ENCODE data around the gene NTSR1. TPM values are rescaled to one million over a fixed set of nuclear protein-coding genes. Genes with fewer than 3 reads are reported as not detected.

NTSR1 gene
- total and polyA plus RNA-seq, 2 of the 8 experiments (the other 6 are each of a cell fraction or from before 2014, with no cell fraction given) = 0.53 to 0.89 TPM

GRCh38 chr20:62741191-62741691 is 32.6 kb downstream of the NTSR1 start (continued):
- TF ChIP-seq USF2 (IDR thresholded peaks at IDR 0.05; ENCODE audit: low read length) (no peak), TEAD4 (IDR thresholded peaks at IDR 0.05; ENCODE audit: low read depth, low read length) (peak; percentile 88), YY1 (IDR thresholded peaks at IDR 0.05; ENCODE audit: low read depth, low read length) (0 out of 2 replicates have a peak, but pooled peaks have one; percentile 17), EGR1 (IDR thresholded peaks at IDR 0.05; ENCODE audit: borderline replicate concordance, low read depth, low read length) (no peak), RAD21 (IDR thresholded peaks at IDR 0.05 in 1 of 2, conservative IDR thresholded peaks at IDR 0.05 in 1 of 2; ENCODE audit: low read depth in 2 of 2, low read length in 2 of 2) (no peak), RNF2 (IDR thresholded peaks at IDR 0.05; ENCODE audit: borderline replicate concordance, low read depth, low read length, missing control alignments, poor library complexity, severe bottlenecking) (no peak), SIN3A (conservative IDR thresholded peaks at IDR 0.05 in 1 of 2, IDR thresholded peaks at IDR 0.05 in 1 of 2; ENCODE audit: low read depth in 1 of 2, low read length in 2 of 2) (peak; percentile 54 to 79; a peak in 2 of 4 replicates), SUZ12 (IDR thresholded peaks at IDR 0.05; ENCODE audit: low read length) (no peak), TBP (IDR thresholded peaks at IDR 0.05; ENCODE audit: low read depth, low read length) (no peak), FOSL1 (IDR thresholded peaks at IDR 0.05; ENCODE audit: insufficient read depth, low read depth, low read length) (no peak), CHD1 (IDR thresholded peaks at IDR 0.05; ENCODE audit: low read depth, low read length) (no peak), SP1 (IDR thresholded peaks at IDR 0.05; ENCODE audit: low read depth, low read length) (no peak), ASH2L (IDR thresholded peaks at IDR 0.05; ENCODE audit: low read length) (no peak), GTF2F1 (IDR thresholded peaks at IDR 0.05; ENCODE audit: borderline replicate concordance, low read depth, low read length) (no peak), SRF (IDR thresholded peaks at IDR 0.05; ENCODE audit: low read depth, low read length) (no peak), RBBP5 (IDR thresholded peaks at IDR 0.05; ENCODE audit: borderline replicate concordance, low read depth, low read length) (no peak), CBX8 (IDR thresholded peaks at IDR 0.05; ENCODE audit: borderline replicate concordance, low read depth, low read length) (no peak), POLR2A (IDR thresholded peaks at IDR 0.05; ENCODE audit: control extremely low read depth in 1 of 2, low read depth in 2 of 2, low read length in 2 of 2) (no peak)
- TF ChIP-seq, protein P1, sequence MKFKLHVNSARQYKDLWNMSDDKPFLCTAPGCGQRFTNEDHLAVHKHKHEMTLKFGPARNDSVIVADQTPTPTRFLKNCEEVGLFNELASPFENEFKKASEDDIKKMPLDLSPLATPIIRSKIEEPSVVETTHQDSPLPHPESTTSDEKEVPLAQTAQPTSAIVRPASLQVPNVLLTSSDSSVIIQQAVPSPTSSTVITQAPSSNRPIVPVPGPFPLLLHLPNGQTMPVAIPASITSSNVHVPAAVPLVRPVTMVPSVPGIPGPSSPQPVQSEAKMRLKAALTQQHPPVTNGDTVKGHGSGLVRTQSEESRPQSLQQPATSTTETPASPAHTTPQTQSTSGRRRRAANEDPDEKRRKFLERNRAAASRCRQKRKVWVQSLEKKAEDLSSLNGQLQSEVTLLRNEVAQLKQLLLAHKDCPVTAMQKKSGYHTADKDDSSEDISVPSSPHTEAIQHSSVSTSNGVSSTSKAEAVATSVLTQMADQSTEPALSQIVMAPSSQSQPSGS (IDR thresholded peaks at IDR 0.05; ENCODE audit: low read length) = no peak
- TF ChIP-seq, protein P2, sequence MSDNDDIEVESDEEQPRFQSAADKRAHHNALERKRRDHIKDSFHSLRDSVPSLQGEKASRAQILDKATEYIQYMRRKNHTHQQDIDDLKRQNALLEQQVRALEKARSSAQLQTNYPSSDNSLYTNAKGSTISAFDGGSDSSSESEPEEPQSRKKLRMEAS (IDR thresholded peaks at IDR 0.05) = peak; percentile 59; the same call in 1 of the 2 replicates
